GM12873 (cell line): ENCODE measurements around the gene MMP7.

Experiments
- TF ChIP-seq, protein P1 (sequence below): IDR thresholded peaks from 2 replicates; pipeline ENCODE4 v1.5.1; 2012; ENCODE audit warnings: low read depth, mild to moderate bottlenecking, moderate library complexity, low read length, control low read depth; ENCODE audit not compliant: insufficient read depth; ENCODE audit errors: missing control alignments

MMP7 gene

GRCh38 chr11:102486584-102486983, 44.0 kb downstream of the MMP7 start:
- TF ChIP-seq, protein P1, sequence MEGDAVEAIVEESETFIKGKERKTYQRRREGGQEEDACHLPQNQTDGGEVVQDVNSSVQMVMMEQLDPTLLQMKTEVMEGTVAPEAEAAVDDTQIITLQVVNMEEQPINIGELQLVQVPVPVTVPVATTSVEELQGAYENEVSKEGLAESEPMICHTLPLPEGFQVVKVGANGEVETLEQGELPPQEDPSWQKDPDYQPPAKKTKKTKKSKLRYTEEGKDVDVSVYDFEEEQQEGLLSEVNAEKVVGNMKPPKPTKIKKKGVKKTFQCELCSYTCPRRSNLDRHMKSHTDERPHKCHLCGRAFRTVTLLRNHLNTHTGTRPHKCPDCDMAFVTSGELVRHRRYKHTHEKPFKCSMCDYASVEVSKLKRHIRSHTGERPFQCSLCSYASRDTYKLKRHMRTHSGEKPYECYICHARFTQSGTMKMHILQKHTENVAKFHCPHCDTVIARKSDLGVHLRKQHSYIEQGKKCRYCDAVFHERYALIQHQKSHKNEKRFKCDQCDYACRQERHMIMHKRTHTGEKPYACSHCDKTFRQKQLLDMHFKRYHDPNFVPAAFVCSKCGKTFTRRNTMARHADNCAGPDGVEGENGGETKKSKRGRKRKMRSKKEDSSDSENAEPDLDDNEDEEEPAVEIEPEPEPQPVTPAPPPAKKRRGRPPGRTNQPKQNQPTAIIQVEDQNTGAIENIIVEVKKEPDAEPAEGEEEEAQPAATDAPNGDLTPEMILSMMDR = no peak

DNA sequence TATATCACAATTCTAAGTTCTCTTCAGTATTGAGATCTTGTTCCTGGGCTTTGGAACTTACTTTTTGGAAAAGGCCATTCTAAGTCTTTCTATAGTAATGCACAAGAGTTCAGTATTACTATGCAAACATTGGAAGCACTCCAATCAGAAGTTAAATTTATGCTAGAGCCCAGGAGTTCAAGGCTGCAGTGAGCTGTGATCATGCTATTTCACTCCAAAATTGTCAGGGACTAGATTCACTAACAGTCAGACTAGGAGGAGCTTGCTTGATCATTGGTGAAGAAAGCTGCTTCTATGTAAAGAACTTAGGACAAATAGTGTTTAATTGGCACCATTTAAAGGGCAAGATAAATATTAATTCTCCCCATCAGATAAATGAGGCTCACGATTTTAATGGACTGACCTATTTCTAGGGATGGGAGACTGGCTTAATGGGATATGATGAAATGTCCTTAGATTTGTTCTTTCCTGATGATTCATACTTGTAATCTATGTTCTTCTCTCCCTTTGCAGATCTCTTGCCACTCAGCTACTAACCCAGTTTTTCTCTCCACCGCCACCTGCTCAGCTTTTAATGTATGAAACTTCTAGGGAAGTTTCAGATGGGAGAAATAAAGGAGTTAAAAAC, 45.3 kb downstream of the MMP7 start:
- TF ChIP-seq, protein P1 = no peak

- TF ChIP-seq, protein P1 = no peak
Measured at GRCh38 chr11:102482433-102482832, 48.1 kb downstream of the MMP7 start.

DNA sequence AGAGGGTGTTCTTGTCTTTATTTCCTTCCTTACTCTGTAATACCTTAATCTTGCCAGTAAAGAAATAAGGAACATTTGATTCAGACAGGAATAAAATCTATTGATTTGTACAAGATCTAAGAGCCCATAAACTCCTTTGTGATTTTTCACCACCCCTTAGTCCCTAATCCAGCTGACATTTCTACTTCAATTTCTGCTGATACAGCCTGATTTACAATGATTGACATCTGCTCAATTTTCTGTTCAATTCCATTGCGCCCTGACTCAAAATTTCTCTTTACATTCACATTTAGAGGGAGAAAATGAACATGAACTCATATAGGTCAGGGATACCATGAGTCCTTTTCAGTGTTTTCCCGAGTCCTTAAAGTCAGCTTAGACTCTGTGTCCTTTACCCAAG, 50.8 kb downstream of the MMP7 start:
- TF ChIP-seq, protein P1 = no peak

- TF ChIP-seq, protein P1 = no peak
Measured at GRCh38 chr11:102478673-102479299, 51.8 kb downstream of the MMP7 start.

- TF ChIP-seq, protein P1 = no peak
Measured at GRCh38 chr11:102476812-102477211, 53.7 kb downstream of the MMP7 start.

- TF ChIP-seq, protein P1 = no peak
Measured at GRCh38 chr11:102476069-102476468, 54.5 kb downstream of the MMP7 start.
